ENCODE results near the gene RNU6-1. TPM values are rescaled to one million over a fixed set of nuclear protein-coding genes. Genes with fewer than 3 reads are reported as not detected.

RNU6-1 gene
- total RNA-seq, 1 donor from 2014 or later = not detected

- Histone ChIP-seq H3K27ac (no peak overlapping the region), H3K9me3 (no peaks in the 10 kb centered on the region), H3K4me1 (peaks cover 12 to 36% of the 10 kb centered on the region in 2 donors), H3K27me3 (peaks cover 45% of the 10 kb centered on the region), H3K4me3 (peak overlapping the region in 1 of 2 donors; percentile 56), H3K36me3 (no peaks in the 10 kb centered on the region)
- intact Hi-C loops (cut with DNase I) = loop anchor here (10.0 kb wide), 1 partner anchor 888 kb away; no protein-coding TSS in a partner anchor
- no peak for TF ChIP-seq CTCF (IDR thresholded peaks at IDR 0.05)
- DNase-seq (ENCODE audit: low spot score in 2 of 2) = no peak
Measured at GRCh38 chr15:67832897-67833709, 6.7 kb downstream of the RNU6-1 start.

- peaks cover 55% of the 10 kb centered on the region for H3K27me3 ChIP-seq
- no peak overlapping the region for H3K27ac ChIP-seq
Measured at GRCh38 chr15:67832031-67832551, 7.8 kb downstream of the RNU6-1 start.

GRCh38 chr15:67831363-67831762, 8.5 kb downstream of the RNU6-1 start:
- Histone ChIP-seq H3K27ac (no peak overlapping the region), H3K4me1 (peaks cover 15 to 50% of the 10 kb centered on the region in 2 donors), H3K27me3 (peaks cover 62% of the 10 kb centered on the region), H3K4me3 (no peak overlapping the region), H3K9me3 (no peaks in the 10 kb centered on the region), H3K36me3 (no peaks in the 10 kb centered on the region)
- DNase-seq (ENCODE audit: low spot score in 2 of 2) = no peak
- intact Hi-C loops (cut with DNase I) = loop anchor here (10.0 kb wide), 1 partner anchor 887 kb away; no protein-coding TSS in a partner anchor
- no peak for TF ChIP-seq CTCF (IDR thresholded peaks at IDR 0.05)

More at GRCh38 chr15:67832031-67832551, 7.8 kb downstream of the RNU6-1 start:
- Histone ChIP-seq H3K4me3 (no peak overlapping the region), H3K9me3 (no peaks in the 10 kb centered on the region), H3K4me1 (peaks cover 15 to 45% of the 10 kb centered on the region in 2 donors), H3K36me3 (no peaks in the 10 kb centered on the region)
- intact Hi-C loops (cut with DNase I) = loop anchor here (10.0 kb wide), 1 partner anchor 887 kb away; no protein-coding TSS in a partner anchor
- no peak for DNase-seq (ENCODE audit: low spot score in 2 of 2)
- TF ChIP-seq CTCF (IDR thresholded peaks at IDR 0.05) = no peak

- DNase-seq (ENCODE audit: low spot score in 2 of 2) = no peak
- Histone ChIP-seq H3K27me3 (peaks cover 60% of the 10 kb centered on the region), H3K4me3 (no peak overlapping the region), H3K36me3 (no peaks in the 10 kb centered on the region), H3K9me3 (no peaks in the 10 kb centered on the region), H3K4me1 (peaks cover 10 to 49% of the 10 kb centered on the region in 2 donors), H3K27ac (no peak overlapping the region)
- TF ChIP-seq CTCF (IDR thresholded peaks at IDR 0.05) = no peak
- intact Hi-C loops (cut with DNase I) = loop anchor here (10.0 kb wide), 1 partner anchor 885 kb away; no protein-coding TSS in a partner anchor
Measured at GRCh38 chr15:67829647-67830504, 10.0 kb downstream of the RNU6-1 start.

- no peak overlapping the region for H3K27ac ChIP-seq
- DNase-seq (ENCODE audit: low spot score in 2 of 2) = no peak
- intact Hi-C loops (cut with DNase I) = no loop called here
- no peaks in the 10 kb centered on the region for H3K9me3 ChIP-seq
- TF ChIP-seq CTCF (IDR thresholded peaks at IDR 0.05) = no peak
- H3K4me3 ChIP-seq = no peak overlapping the region
- peaks cover 61% of the 10 kb centered on the region for H3K27me3 ChIP-seq
- no peaks in the 10 kb centered on the region for H3K36me3 ChIP-seq
- peaks cover 5 to 43% of the 10 kb centered on the region in 2 donors for H3K4me1 ChIP-seq
Measured at GRCh38 chr15:67828969-67829646, 10.7 kb downstream of the RNU6-1 start.
